ENCODE measurements around the gene RAPGEF5. TPM values are rescaled to one million over a fixed set of nuclear protein-coding genes. Genes with fewer than 3 reads are reported as not detected.

Gene RAPGEF5
- total RNA-seq, 1 experiment from 2014 or later: 5.6 TPM

- Histone ChIP-seq H3K4me3 (ENCODE audit: low read length) (no peak overlapping the region), H3F3A (ENCODE audit: low read length, unreplicated experiment) (no peaks in the 10 kb centered on the region), H3K36me3 (ENCODE audit: low read depth, low read length) (no peaks in the 10 kb centered on the region), H3K9me3 (ENCODE audit: low read length) (no peaks in the 10 kb centered on the region), H4K20me1 (ENCODE audit: low read length) (no peaks in the 10 kb centered on the region), H3K9me2 (replicated peaks; ENCODE audit: low read length) (no peaks in the 10 kb centered on the region), H3K4me1 (ENCODE audit: insufficient read depth, low read length) (no peaks in the 10 kb centered on the region), H2AFZ (ENCODE audit: low read length) (no peak overlapping the region), H3K79me2 (ENCODE audit: low read length) (no peaks in the 10 kb centered on the region), H3K27ac (ENCODE audit: low read length) (no peak overlapping the region), H3K9ac (ENCODE audit: low read length) (no peak overlapping the region), H3K27me3 (ENCODE audit: low read length) (no peaks in the 10 kb centered on the region), H3K4me2 (ENCODE audit: low read length) (no peak overlapping the region)
- ATAC-seq: no peak
- POLR2A ChIA-PET (ENCODE audit: unreplicated experiment): no interaction called here
- no peak for DNase-seq
- CTCF ChIA-PET: no interaction called here
- TF ChIP-seq CTCF (conservative IDR thresholded peaks at IDR 0.05; ENCODE audit: low read depth, low read length) (no peak), EZH2 (IDR thresholded peaks at IDR 0.05; ENCODE audit: low read length, unreplicated experiment) (no peak), EZH2phosphoT487 (IDR thresholded peaks at IDR 0.05; ENCODE audit: borderline replicate concordance, low read length) (no peak)
- no TSS peak for BruUV-seq (replicated peaks)
- intact Hi-C loops (cut with micrococcal nuclease): no loop called here
Measured at GRCh38 chr7:22166928-22167327, 190.0 kb downstream of the RAPGEF5 start.

- no peaks in the 10 kb centered on the region for H3K9me2 ChIP-seq (replicated peaks; ENCODE audit: low read length)
- DNase-seq (no peak), ATAC-seq (no peak)
- H3K4me2 ChIP-seq (ENCODE audit: low read length): no peak overlapping the region
- no peaks in the 10 kb centered on the region for H3K27me3 ChIP-seq (ENCODE audit: low read length)
- BruUV-seq (replicated peaks): no TSS peak
- H3K9ac ChIP-seq (ENCODE audit: low read length): no peak overlapping the region
- no peak overlapping the region for H3K27ac ChIP-seq (ENCODE audit: low read length)
- H3K4me3 ChIP-seq (ENCODE audit: low read length): no peak overlapping the region
- H3K9me3 ChIP-seq (ENCODE audit: low read length): no peaks in the 10 kb centered on the region
- H4K20me1 ChIP-seq (ENCODE audit: low read length): no peaks in the 10 kb centered on the region
- H3K36me3 ChIP-seq (ENCODE audit: low read depth, low read length): no peaks in the 10 kb centered on the region
- TF ChIP-seq CTCF (conservative IDR thresholded peaks at IDR 0.05; ENCODE audit: low read depth, low read length) (no peak), EZH2phosphoT487 (IDR thresholded peaks at IDR 0.05; ENCODE audit: borderline replicate concordance, low read length) (no peak), EZH2 (IDR thresholded peaks at IDR 0.05; ENCODE audit: low read length, unreplicated experiment) (no peak)
- H3K79me2 ChIP-seq (ENCODE audit: low read length): no peaks in the 10 kb centered on the region
- ChIA-PET CTCF (no interaction called here), POLR2A (ENCODE audit: unreplicated experiment) (no interaction called here)
- H3K4me1 ChIP-seq (ENCODE audit: insufficient read depth, low read length): peaks cover 14% of the 10 kb centered on the region
- intact Hi-C loops (cut with micrococcal nuclease): no loop called here
- H3F3A ChIP-seq (ENCODE audit: low read length, unreplicated experiment): no peaks in the 10 kb centered on the region
- no peak overlapping the region for H2AFZ ChIP-seq (ENCODE audit: low read length)
Measured at GRCh38 chr7:22159341-22159740, 197.6 kb downstream of the RAPGEF5 start.

- H3K9ac ChIP-seq (ENCODE audit: low read length): no peak overlapping the region
- no peak overlapping the region for H3K4me2 ChIP-seq (ENCODE audit: low read length)
- BruUV-seq (replicated peaks): no TSS peak
- no peaks in the 10 kb centered on the region for H3K27me3 ChIP-seq (ENCODE audit: low read length)
- ATAC-seq: no peak
- H3K9me3 ChIP-seq (ENCODE audit: low read length): no peaks in the 10 kb centered on the region
- ChIA-PET POLR2A (ENCODE audit: unreplicated experiment) (no interaction called here), CTCF (no interaction called here)
- intact Hi-C loops (cut with micrococcal nuclease): no loop called here
- no peak for DNase-seq
- peaks cover 14% of the 10 kb centered on the region for H3K4me1 ChIP-seq (ENCODE audit: insufficient read depth, low read length)
- no peak overlapping the region for H2AFZ ChIP-seq (ENCODE audit: low read length)
- no peaks in the 10 kb centered on the region for H4K20me1 ChIP-seq (ENCODE audit: low read length)
- H3K27ac ChIP-seq (ENCODE audit: low read length): no peak overlapping the region
- no peak overlapping the region for H3K4me3 ChIP-seq (ENCODE audit: low read length)
- no peaks in the 10 kb centered on the region for H3K79me2 ChIP-seq (ENCODE audit: low read length)
- no peaks in the 10 kb centered on the region for H3K9me2 ChIP-seq (replicated peaks; ENCODE audit: low read length)
- no peaks in the 10 kb centered on the region for H3K36me3 ChIP-seq (ENCODE audit: low read depth, low read length)
- H3F3A ChIP-seq (ENCODE audit: low read length, unreplicated experiment): no peaks in the 10 kb centered on the region
- TF ChIP-seq EZH2 (IDR thresholded peaks at IDR 0.05; ENCODE audit: low read length, unreplicated experiment) (no peak), CTCF (conservative IDR thresholded peaks at IDR 0.05; ENCODE audit: low read depth, low read length) (no peak), EZH2phosphoT487 (IDR thresholded peaks at IDR 0.05; ENCODE audit: borderline replicate concordance, low read length) (no peak)
Measured at GRCh38 chr7:22157552-22157951, 199.4 kb downstream of the RAPGEF5 start.

Data from PC-3 (cell line).